Cardiac septum (tissue), 1 donor: ENCODE results near the gene DAZAP2. TPM values are rescaled to one million over a fixed set of nuclear protein-coding genes. Genes with fewer than 3 reads are reported as not detected.
"Not testable (repeated sequence)": the region's sequence is repeated elsewhere in the genome, so short reads cannot be mapped to it uniquely, and the experiment has no call there.

Experiments
- DNase-seq: peaks from one replicate; pipeline ENCODE4 v3.0.0-alpha.2; 2020; ENCODE audit warnings: low spot score
- intact Hi-C: fragments of 100-400 bp; cut with DNase I; formaldehyde crosslinking; loops from one replicate; pipeline ENCODE4 v1.14.0; 2022
- total RNA-seq: library from RNA; stranded (reverse); fragmentation: NEBNext Ultra II Directional; extraction: Animal tissue kit (Norgen Biotek cat#: 25700); gene quantifications from one replicate; pipeline ENCODE4 v1.2.1, GENCODE V29; 2021
- donor health status: DM: no; HTN: no; CAD: no.

The DAZAP2 gene
- total RNA-seq, 1 donor from 2014 or later = 169 TPM

DNA sequence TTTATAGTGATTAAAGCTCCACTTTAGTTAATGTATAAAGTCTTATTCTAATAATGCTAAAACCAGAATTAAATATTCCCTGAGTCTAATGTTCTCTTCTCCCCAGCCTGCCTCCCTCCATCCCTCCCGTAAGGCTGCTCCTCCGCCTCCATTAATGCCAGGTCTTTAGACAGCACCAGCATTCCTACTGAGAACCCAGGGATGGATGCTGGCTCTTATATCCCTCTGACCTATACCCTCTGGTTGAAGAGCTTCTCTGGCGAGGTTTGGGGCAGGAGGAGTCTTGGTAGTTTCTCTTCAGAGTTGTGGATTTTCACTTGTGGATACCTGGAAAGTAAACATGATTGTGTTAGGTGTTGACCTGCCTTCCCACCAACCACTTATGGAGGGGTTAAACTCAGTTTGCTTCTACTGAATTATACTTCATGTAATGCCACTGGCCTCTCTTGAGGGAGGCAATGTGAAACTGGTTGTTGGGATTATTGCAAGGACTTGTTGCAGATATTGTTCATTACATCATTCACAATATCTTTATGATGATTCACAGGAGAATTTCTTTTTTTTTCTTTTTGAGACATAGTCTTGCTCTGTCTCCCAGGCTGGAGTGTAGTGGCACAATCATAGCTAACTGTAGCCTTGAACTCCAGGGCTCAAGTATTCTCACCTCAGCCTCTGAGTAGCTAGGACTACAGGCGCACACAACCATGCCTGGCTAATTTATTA is 42.7 kb downstream of the DAZAP2 start:
- no peak for DNase-seq
- intact Hi-C loops = no loop called here

DNA sequence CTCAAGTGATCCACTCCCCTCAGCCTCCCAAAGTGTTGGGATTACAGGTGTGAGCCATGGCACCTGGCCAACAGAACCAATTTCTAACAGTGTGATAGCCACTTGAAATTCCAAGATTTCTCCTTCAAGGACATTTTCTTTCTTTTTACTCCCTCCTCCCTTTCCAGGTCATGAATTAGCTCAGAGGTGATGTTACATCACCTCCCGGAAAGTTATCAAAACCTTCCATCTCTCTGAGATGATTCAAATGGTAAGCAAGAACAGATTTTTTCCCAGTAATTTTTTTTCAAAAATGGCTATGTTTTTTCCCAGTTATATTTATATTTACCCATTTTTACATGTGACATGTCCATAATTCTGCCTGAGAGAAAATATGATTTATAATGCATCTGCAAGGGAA is 47.2 kb downstream of the DAZAP2 start:
- intact Hi-C loops = no loop called here
- no peak for DNase-seq

DNA sequence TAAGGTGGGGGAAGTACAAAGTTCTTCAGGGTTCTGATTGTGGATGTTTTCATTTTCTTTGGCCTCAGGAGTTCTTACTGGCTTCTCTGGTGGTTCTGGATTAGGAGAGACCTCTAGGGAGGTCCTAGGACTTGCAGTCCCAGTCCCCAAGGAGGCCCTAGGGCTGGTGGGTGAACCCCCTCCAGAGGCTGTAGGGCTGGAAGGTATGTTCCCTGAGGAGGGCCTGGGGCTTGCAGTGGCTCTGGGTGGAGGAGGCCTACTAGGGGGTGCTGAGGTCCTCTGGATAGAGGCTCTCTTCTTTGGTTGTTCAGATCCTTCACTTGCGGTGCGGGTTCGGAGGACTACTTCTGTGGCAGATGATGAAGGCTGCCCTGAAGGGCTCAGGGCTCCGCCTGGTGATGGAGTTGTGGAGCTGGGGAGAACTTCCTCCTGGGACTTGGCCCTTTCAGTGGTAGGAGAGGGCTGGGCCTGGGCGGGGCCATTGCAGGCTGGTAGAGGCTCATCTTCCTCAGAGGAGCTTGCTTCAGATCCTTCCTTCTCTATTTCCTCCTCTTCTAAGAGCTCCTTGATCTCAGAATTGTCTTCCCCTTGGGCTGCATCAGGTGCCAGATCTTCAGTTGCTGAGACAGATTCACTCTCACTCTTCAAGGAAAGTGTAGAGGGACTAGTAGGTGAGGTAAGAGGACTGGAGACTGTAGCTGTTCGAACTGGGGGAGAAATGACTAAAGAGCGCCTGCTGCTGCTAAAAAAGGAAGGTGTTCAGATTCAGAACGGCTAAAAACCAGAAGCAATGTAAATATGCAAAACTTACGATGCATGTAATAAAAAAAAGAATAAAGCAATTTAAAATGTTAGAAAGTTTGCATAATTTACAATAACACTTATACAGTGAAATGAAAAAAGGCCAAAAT is 53.2 kb downstream of the DAZAP2 start:
- DNase-seq = peak; percentile 89
- intact Hi-C loops = not testable (repeated sequence)

Other genes with a start within 250 kb of the DAZAP2 start
- gene SLC11A2, start 212.4 kb upstream of the DAZAP2 start, total RNA-seq = 22.0 TPM
- gene LETMD1, start 190.5 kb upstream of the DAZAP2 start, total RNA-seq = 27.3 TPM
- 30.1 TPM for gene CSRNP2, start 155.2 kb upstream of the DAZAP2 start, total RNA-seq
- gene TFCP2, start 65.7 kb upstream of the DAZAP2 start, total RNA-seq = 20.2 TPM
- gene POU6F1, start 20.8 kb upstream of the DAZAP2 start, total RNA-seq = 9.1 TPM
- 4.4 TPM for gene SMAGP, start 31.6 kb downstream of the DAZAP2 start, total RNA-seq
- 2.4 TPM for gene BIN2, start 85.3 kb downstream of the DAZAP2 start, total RNA-seq
- gene CELA1, start 107.9 kb downstream of the DAZAP2 start, total RNA-seq = not detected
- 0.65 TPM for gene GALNT6, start 152.6 kb downstream of the DAZAP2 start, total RNA-seq
- gene SLC4A8, start 186.0 kb downstream of the DAZAP2 start, total RNA-seq = 0.86 TPM